ENCODE data around the gene SMIM10L1. TPM values are rescaled to one million over a fixed set of nuclear protein-coding genes. Genes with fewer than 3 reads are reported as not detected.

SMIM10L1 gene
- total and polyA plus RNA-seq, 12 donors, result 9.1 to 67.4 (median 25.8) TPM

- Histone ChIP-seq H3K27ac (no peak overlapping the region), H3K36me3 (replicated peaks in 1 of 2) (no peaks in the 10 kb centered on the region), H3K4me1 (replicated peaks in 1 of 2) (peaks cover 0 to 21% of the 10 kb centered on the region in 2 donors), H3K27me3 (no peaks in the 10 kb centered on the region), H3K9me3 (replicated peaks in 1 of 3) (peaks cover 0 to 7% (median 0%) of the 10 kb centered on the region in 3 donors), H3K4me3 (no peak overlapping the region)
- 96 to 100% (median 99%) methylated on average over 1 of the region's 1 CpG for WGBS, 4 donors
- intact Hi-C loops (cut with DNase I), result no loop called here
- no peak for TF ChIP-seq POLR2A (IDR thresholded peaks at IDR 0.05)
- TF ChIP-seq CTCF (IDR thresholded peaks at IDR 0.05), result no peak
- DNase-seq, result no peak
Observed at GRCh38 chr12:11154400-11154925, 16.5 kb upstream of the SMIM10L1 start.

- H3K27ac ChIP-seq, result no peak overlapping the region
- DNase-seq, result no peak
- no peaks in the 10 kb centered on the region for H3K36me3 ChIP-seq (replicated peaks in 1 of 2)
- 40 to 52% (median 46%) methylated on average over 5 of the region's 5 CpGs for WGBS, 4 donors
- intact Hi-C loops (cut with DNase I), result no loop called here
- H3K9me3 ChIP-seq (replicated peaks in 1 of 3), result peaks cover 0 to 7% (median 0%) of the 10 kb centered on the region in 3 donors
- TF ChIP-seq POLR2A (IDR thresholded peaks at IDR 0.05) (no peak), CTCF (IDR thresholded peaks at IDR 0.05) (no peak)
- no peaks in the 10 kb centered on the region for H3K27me3 ChIP-seq
- H3K4me3 ChIP-seq, result no peak overlapping the region
- peaks cover 0 to 11% of the 10 kb centered on the region in 2 donors for H3K4me1 ChIP-seq (replicated peaks in 1 of 2)
Observed at GRCh38 chr12:11158885-11159444, 12.0 kb upstream of the SMIM10L1 start.

GRCh38 chr12:11162502-11162901 is 8.5 kb upstream of the SMIM10L1 start:
- no peak overlapping the region for H3K4me3 ChIP-seq
- no peaks in the 10 kb centered on the region for H3K36me3 ChIP-seq (replicated peaks in 1 of 2)
- intact Hi-C loops (cut with DNase I), result no loop called here
- no peaks in the 10 kb centered on the region for H3K9me3 ChIP-seq (replicated peaks in 1 of 3)
- H3K4me1 ChIP-seq (replicated peaks in 1 of 2), result peaks cover 1 to 25% of the 10 kb centered on the region in 2 donors
- 95 to 100% (median 97%) methylated on average over 1 of the region's 1 CpG for WGBS, 4 donors
- H3K27me3 ChIP-seq, result no peaks in the 10 kb centered on the region
- TF ChIP-seq CTCF (IDR thresholded peaks at IDR 0.05) (no peak), POLR2A (IDR thresholded peaks at IDR 0.05) (no peak)
- no peak overlapping the region for H3K27ac ChIP-seq
- DNase-seq, result no peak

- H3K4me3 ChIP-seq, result no peak overlapping the region
- no peak overlapping the region for H3K27ac ChIP-seq
- H3K9me3 ChIP-seq (replicated peaks in 1 of 3), result no peaks in the 10 kb centered on the region
- TF ChIP-seq POLR2A (IDR thresholded peaks at IDR 0.05) (no peak), CTCF (IDR thresholded peaks at IDR 0.05) (no peak)
- no peak for DNase-seq
- peaks cover 14 to 29% of the 10 kb centered on the region in 2 donors for H3K4me1 ChIP-seq (replicated peaks in 1 of 2)
- no peaks in the 10 kb centered on the region for H3K27me3 ChIP-seq
- no peaks in the 10 kb centered on the region for H3K36me3 ChIP-seq (replicated peaks in 1 of 2)
- intact Hi-C loops (cut with DNase I), result no loop called here
Observed at GRCh38 chr12:11164384-11164783, 6.6 kb upstream of the SMIM10L1 start.
